Pancreas (tissue), 10 donors: ENCODE results near the gene LRG1. TPM values are rescaled to one million over a fixed set of nuclear protein-coding genes. Genes with fewer than 3 reads are reported as not detected.
A peak's percentile ranks its signal among the peaks of the same experiment; 100 is the strongest.

Source experiments
- ATAC-seq, 4 donors: fragments of 200-7000 bp; cut with Tn5 transposase; one replicate each; pipeline versions ENCODE4 v1.8.0 to v1.9.1; 2020; ENCODE audit warnings: mild to moderate bottlenecking in 4 of 4, moderate library complexity in 4 of 4
- DNase-seq, 6 donors: peaks; one replicate each; pipeline ENCODE4 v3.0.0-alpha.2; 2020
- FAIRE-seq: peaks from 2 replicates; lab custom pipeline; 2012; peaks lifted over from hg19 to GRCh38; lab: Jason Lieb, UNC
- H3K27ac ChIP-seq, 4 donors: fragments of 200-600 bp; sonication (generic); 1 replicate in 3 of 4; 2 replicates in 1 of 4; pipeline versions ENCODE4 v1.5.0 to v1.8.0; 2020
- H3K27me3 ChIP-seq, 4 donors: fragments of 200-600 bp; one replicate each; pipeline ENCODE4 v1.8.0; 2021
- H3K36me3 ChIP-seq, 3 donors: fragments of 200-600 bp; sonication (generic) in 1 of 3; one replicate each; pipeline versions ENCODE4 v1.5.0 to v1.8.0; 2020 to 2021
- H3K4me1 ChIP-seq, 3 donors: fragments of 200-600 bp; one replicate each; pipeline ENCODE4 v1.8.0; 2021
- H3K4me3 ChIP-seq, 4 donors: fragments of 200-600 bp; sonication (generic) in 2 of 4; one replicate each; pipeline versions ENCODE4 v1.5.0 to v1.8.0; 2020 to 2021
- H3K9me3 ChIP-seq, 4 donors: fragments of 200-600 bp; one replicate each; pipeline ENCODE4 v1.8.0; 2021
- CTCF ChIP-seq, 4 donors: fragments of 200-600 bp; sonication (generic) in 3 of 4; IDR thresholded peaks; one replicate each; pipeline versions ENCODE4 v1.5.0 to v1.8.0; 2021; ENCODE audit warnings: antibody characterized with exemption in 4 of 4
- WGBS, 2 donors: extraction: QIAGEN DNeasy Blood & Tissue Kit; methylation state at CpG; one replicate each; pipeline ENCODE4 v1.1.7; 2013; 5-methylcytosine and 5-hydroxymethylcytosine counted together
- intact Hi-C, 3 donors: fragments of 100-400 bp; cut with DNase I; formaldehyde crosslinking; loops; one replicate each; pipeline versions ENCODE4 v1.11.1 to v1.14.2; 2022
- polyA plus RNA-seq, 2 donors: library from polyadenylated mRNA; stranded (reverse); fragments of 200-250 nt; gene quantifications; one replicate each; pipeline ENCODE4 v1.2.3, GENCODE V29; 2013
- total RNA-seq, 6 donors: library from RNA; stranded (reverse); fragmentation: NEBNext Ultra II Directional in 4 of 6; extraction: Animal tissue kit (Norgen Biotek cat#: 25700) in 4 of 6; gene quantifications; one replicate each; pipeline versions ENCODE4 v1.2.1 to v1.2.4, GENCODE V29; 2021 to 2023
- donor health status: healthy with polysubstance abuse.
- donor health status: DM: no; HTN: no; CAD: no; lungs with moderate emphysema.
- donor health status: DM: no; HTN: no; CAD: no.
- donor health status: control.
- donor health status: control.
- donor health status: Bipolar disorder and iron deficiency.
- donor health status: DM: yes; HTN: yes; CAD: no.
- donor health status: DM: no; HTN: no; CAD: no.
- donor health status: DM: no; HTN: no; CAD: no.
- donor health status: DM: yes; HTN: yes; CAD: no.

LRG1 gene
- total and polyA plus RNA-seq, 8 donors: 7.9 to 53.6 (median 18.7) TPM

GRCh38 chr19:4582980-4583842, 43.4 kb upstream of the LRG1 start:
- no peak overlapping the region for H3K4me3 ChIP-seq
- peaks cover 0 to 11% (median 10%) of the 10 kb centered on the region in 3 donors for H3K4me1 ChIP-seq
- TF ChIP-seq CTCF (IDR thresholded peaks at IDR 0.05): no peak
- H3K27ac ChIP-seq: no peak overlapping the region
- peaks cover 0 to 20% (median 2%) of the 10 kb centered on the region in 4 donors for H3K27me3 ChIP-seq
- WGBS, 2 donors: 63 to 71% methylated on average over 14 to 16 of the region's 16 CpGs
- ATAC-seq (peak in 1 of 4 donors; percentile 14), FAIRE-seq (no peak), DNase-seq (no peak)
- H3K36me3 ChIP-seq: no peaks in the 10 kb centered on the region
- intact Hi-C loops: no loop called here
- H3K9me3 ChIP-seq: no peaks in the 10 kb centered on the region

GRCh38 chr19:4581666-4582553, 42.1 kb upstream of the LRG1 start:
- DNase-seq (no peak), FAIRE-seq (no peak), ATAC-seq (peak in 2 of 4 donors; percentile 39 to 41)
- Histone ChIP-seq H3K27ac (no peak overlapping the region), H3K4me3 (no peak overlapping the region), H3K27me3 (peaks cover 0 to 20% (median 2%) of the 10 kb centered on the region in 4 donors), H3K4me1 (peaks cover 0 to 11% (median 10%) of the 10 kb centered on the region in 3 donors), H3K9me3 (no peaks in the 10 kb centered on the region), H3K36me3 (no peaks in the 10 kb centered on the region)
- no peak for TF ChIP-seq CTCF (IDR thresholded peaks at IDR 0.05)
- 14 to 22% methylated on average over 37 to 55 of the region's 57 CpGs for WGBS, 2 donors
- intact Hi-C loops: no loop called here

- DNase-seq: no peak
- Histone ChIP-seq H3K36me3 (no peaks in the 10 kb centered on the region), H3K4me3 (peak overlapping the region in 1 of 4 donors; percentile 29), H3K4me1 (peaks cover 0 to 11% (median 10%) of the 10 kb centered on the region in 3 donors), H3K27ac (no peak overlapping the region), H3K9me3 (no peaks in the 10 kb centered on the region), H3K27me3 (peaks cover 0 to 20% (median 2%) of the 10 kb centered on the region in 4 donors)
- WGBS, 2 donors: 2 to 3% methylated on average over 20 to 62 of the region's 62 CpGs
- TF ChIP-seq CTCF (IDR thresholded peaks at IDR 0.05): no peak
- intact Hi-C loops: no loop called here
- FAIRE-seq: no peak
- peak in 1 of 4 donors; percentile 23 for ATAC-seq
Measured at GRCh38 chr19:4580961-4581665, 41.3 kb upstream of the LRG1 start.

GRCh38 chr19:4580021-4580901, 40.4 kb upstream of the LRG1 start:
- Histone ChIP-seq H3K36me3 (no peaks in the 10 kb centered on the region), H3K9me3 (no peaks in the 10 kb centered on the region), H3K4me1 (peaks cover 0 to 11% (median 10%) of the 10 kb centered on the region in 3 donors), H3K4me3 (peak overlapping the region in 1 of 4 donors; percentile 29), H3K27me3 (peaks cover 0 to 17% (median 2%) of the 10 kb centered on the region in 4 donors), H3K27ac (no peak overlapping the region)
- ATAC-seq (no peak), DNase-seq (no peak), FAIRE-seq (no peak)
- WGBS, 2 donors: 6 to 16% methylated on average over 18 to 50 of the region's 50 CpGs
- intact Hi-C loops: no loop called here
- TF ChIP-seq CTCF (IDR thresholded peaks at IDR 0.05): no peak
